NCI-H748 (cell line): Measurements from ENCODE around the gene NRL.
"Not testable (repeated sequence)": the region's sequence is repeated elsewhere in the genome, so short reads cannot be mapped to it uniquely, and the experiment has no call there.

Experiments
- DNase-seq: peaks from one replicate; lab custom pipeline; 2025; ENCODE audit not compliant: unreplicated experiment; lab: John Stamatoyannopoulos, UW

NRL gene

GRCh38 chr14:24127673-24128072 lies 12.9 kb upstream of the NRL start:
- no peak for DNase-seq

GRCh38 chr14:24126939-24127338 lies 12.2 kb upstream of the NRL start:
- no peak for DNase-seq

- DNase-seq, result no peak
Observed at GRCh38 chr14:24123424-24124417, 9.0 kb upstream of the NRL start.

GRCh38 chr14:24122898-24123297 lies 8.1 kb upstream of the NRL start:
- DNase-seq, result no peak

GRCh38 chr14:24122416-24122815 lies 7.7 kb upstream of the NRL start:
- no peak for DNase-seq

GRCh38 chr14:24121210-24121609 lies 6.5 kb upstream of the NRL start:
- DNase-seq, result no peak

GRCh38 chr14:24119691-24120090 lies 4.9 kb upstream of the NRL start:
- no peak for DNase-seq

- no peak for DNase-seq
Observed at GRCh38 chr14:24117179-24117578, 2.4 kb upstream of the NRL start.

GRCh38 chr14:24116128-24116814 lies 1.5 kb upstream of the NRL start:
- no peak for DNase-seq

- no peak for DNase-seq
Observed at GRCh38 chr14:24115422-24116127, 826 bp upstream of the NRL start.

- DNase-seq, result peak; percentile 87
Observed at GRCh38 chr14:24113801-24114531, 783 bp downstream of the NRL start.

GRCh38 chr14:24113379-24113800 lies 1.4 kb downstream of the NRL start:
- DNase-seq, result no peak

- DNase-seq, result no peak
Observed at GRCh38 chr14:24110523-24110922, 4.2 kb downstream of the NRL start.

GRCh38 chr14:24110060-24110459 lies 4.7 kb downstream of the NRL start:
- DNase-seq, result no peak

- no peak for DNase-seq
Observed at GRCh38 chr14:24108336-24108874, 6.3 kb downstream of the NRL start.

- DNase-seq, result no peak
Observed at GRCh38 chr14:24106672-24107271, 8.0 kb downstream of the NRL start.

GRCh38 chr14:24105609-24106239 lies 9.0 kb downstream of the NRL start:
- not testable (repeated sequence) for DNase-seq

GRCh38 chr14:24103451-24103850 lies 11.3 kb downstream of the NRL start:
- no peak for DNase-seq

- DNase-seq, result no peak
Observed at GRCh38 chr14:24102357-24103048, 12.2 kb downstream of the NRL start.
